H9 (cell line): ENCODE results near the gene STOM. TPM values are rescaled to one million over a fixed set of nuclear protein-coding genes. Genes with fewer than 3 reads are reported as not detected.

ENCODE experiments used
- DNase-seq: peaks from one replicate; pipeline ENCODE4 v3.0.0-alpha.2; 2017
- H2AFZ ChIP-seq: one replicate; pipeline ENCODE4 v1.6.1; 2013; ENCODE audit warnings: mild to moderate bottlenecking, low read length, control low read depth, moderate library complexity
- H2AK5ac ChIP-seq: 2 replicates; pipeline ENCODE4 v1.6.1; 2013; ENCODE audit warnings: low read length, control low read depth, mixed read lengths; ENCODE audit not compliant: insufficient read length
- H2BK120ac ChIP-seq: one replicate; pipeline ENCODE4 v1.6.1; 2013; ENCODE audit warnings: low read depth, mild to moderate bottlenecking, low read length, control low read depth, inconsistent platforms; ENCODE audit not compliant: poor library complexity, severe bottlenecking
- H2BK12ac ChIP-seq: 2 replicates; pipeline ENCODE4 v1.6.1; 2013; ENCODE audit warnings: low read length, control low read depth, mixed read lengths, low read depth; ENCODE audit not compliant: insufficient read length
- H2BK15ac ChIP-seq: 2 replicates; pipeline ENCODE4 v1.6.1; 2013; ENCODE audit warnings: low read depth, low read length, control low read depth
- H2BK20ac ChIP-seq: one replicate; pipeline ENCODE4 v1.6.1; 2013; ENCODE audit warnings: low read depth, mild to moderate bottlenecking, low read length, control low read depth, inconsistent platforms; ENCODE audit not compliant: poor library complexity, severe bottlenecking
- H2BK5ac ChIP-seq: 2 replicates; pipeline ENCODE4 v1.6.1; 2013; ENCODE audit warnings: low read length, control low read depth, mixed read lengths; ENCODE audit not compliant: insufficient read length
- H3K14ac ChIP-seq: 2 replicates; pipeline ENCODE4 v1.6.1; 2013; ENCODE audit warnings: low read length, control low read depth; ENCODE audit not compliant: insufficient read depth
- H3K18ac ChIP-seq: 2 replicates; pipeline ENCODE4 v1.6.1; 2013; ENCODE audit warnings: low read depth, mild to moderate bottlenecking, mixed read lengths, low read length, control low read depth; ENCODE audit not compliant: insufficient read length
- H3K23ac ChIP-seq: 2 replicates; pipeline ENCODE4 v1.6.1; 2013; ENCODE audit warnings: low read length, control low read depth, mixed read lengths, low read depth; ENCODE audit not compliant: insufficient read length
- H3K23me2 ChIP-seq: 2 replicates; pipeline ENCODE4 v1.6.1; 2013; ENCODE audit warnings: low read depth, mild to moderate bottlenecking, mixed read lengths, low read length, control low read depth; ENCODE audit not compliant: insufficient read length, poor library complexity, severe bottlenecking
- H3K27ac ChIP-seq: 2 replicates; pipeline ENCODE4 v1.5.1; 2013; ENCODE audit warnings: low read length, control low read depth, mixed read lengths, low read depth; ENCODE audit not compliant: insufficient read length
- H3K27me3 ChIP-seq: 2 replicates; pipeline ENCODE4 v1.6.1; 2013; ENCODE audit warnings: low read length, control low read depth, inconsistent platforms; ENCODE audit not compliant: insufficient read depth
- H3K4ac ChIP-seq: 2 replicates; pipeline ENCODE4 v1.6.1; 2013; ENCODE audit warnings: low read depth, mild to moderate bottlenecking, control low read depth, inconsistent platforms, low read length, moderate library complexity
- H3K4me1 ChIP-seq: 2 replicates; pipeline ENCODE4 v1.6.1; 2013; ENCODE audit warnings: low read length, control low read depth, inconsistent platforms; ENCODE audit not compliant: insufficient read depth
- H3K4me2 ChIP-seq: 2 replicates; pipeline ENCODE4 v1.6.1; 2013; ENCODE audit warnings: low read length, control low read depth, mixed read lengths; ENCODE audit not compliant: insufficient read length, insufficient read depth
- H3K56ac ChIP-seq: 2 replicates; pipeline ENCODE4 v1.6.1; 2013; ENCODE audit warnings: low read depth, mild to moderate bottlenecking, mixed read lengths, low read length, control low read depth; ENCODE audit not compliant: insufficient read length
- H3K79me1 ChIP-seq: 2 replicates; pipeline ENCODE4 v1.6.1; 2013; ENCODE audit warnings: low read depth, mild to moderate bottlenecking, moderate library complexity, low read length, control low read depth, inconsistent platforms; ENCODE audit not compliant: insufficient read depth, poor library complexity, severe bottlenecking
- H3K79me2 ChIP-seq: 2 replicates; pipeline ENCODE4 v1.6.1; 2013; ENCODE audit warnings: low read length, control low read depth, inconsistent platforms; ENCODE audit not compliant: insufficient read depth
- H3K9ac ChIP-seq: 2 replicates; pipeline ENCODE4 v1.6.1; 2013; ENCODE audit warnings: low read length, control low read depth, mixed read lengths; ENCODE audit not compliant: insufficient read length; ENCODE audit errors: extremely low read depth
- H3K9me3 ChIP-seq: one replicate; pipeline ENCODE4 v1.6.1; 2013; ENCODE audit warnings: low read depth, low read length, inconsistent platforms; ENCODE audit not compliant: control insufficient read depth
- H3T11ph ChIP-seq: one replicate; pipeline ENCODE4 v1.6.1; 2013; ENCODE audit warnings: mild to moderate bottlenecking, low read length, control low read depth, inconsistent platforms
- H4K20me1 ChIP-seq: one replicate; pipeline ENCODE4 v1.6.1; 2013; ENCODE audit not compliant: control insufficient read depth, insufficient read length, insufficient read depth
- H4K5ac ChIP-seq: 2 replicates; pipeline ENCODE4 v1.6.1; 2013; ENCODE audit warnings: low read depth, mild to moderate bottlenecking, mixed read lengths, low read length, control low read depth; ENCODE audit not compliant: insufficient read length
- H4K8ac ChIP-seq: replicated peaks from 2 replicates; pipeline ENCODE4 v1.6.1; 2013; ENCODE audit warnings: low read length, control low read depth, mixed read lengths, low read depth; ENCODE audit not compliant: insufficient read length
- H4K91ac ChIP-seq: 2 replicates; pipeline ENCODE4 v1.6.1; 2013; ENCODE audit warnings: low read depth, mild to moderate bottlenecking, moderate library complexity, mixed read lengths, low read length, control low read depth; ENCODE audit not compliant: insufficient read length
- H3K27ac Mint-ChIP-seq, 3 experiments: 2 replicates in 2 of 3; 3 replicates in 1 of 3; pipeline ENCODE4 v1.8.0; 2020 to 2021; ENCODE audit warnings: mixed read lengths in 3 of 3, mild to moderate bottlenecking in 1 of 3, moderate library complexity in 1 of 3
- H3K27me3 Mint-ChIP-seq: 2 replicates; pipeline ENCODE4 v1.8.0; 2021; ENCODE audit warnings: low read depth, mild to moderate bottlenecking, moderate library complexity, mixed read lengths
- H3K36me3 Mint-ChIP-seq, 3 experiments: 2 replicates in 2 of 3; 3 replicates in 1 of 3; pipeline ENCODE4 v1.8.0; 2020 to 2021; ENCODE audit warnings: low read depth in 3 of 3, mixed read lengths in 3 of 3; ENCODE audit not compliant: insufficient read depth in 1 of 3
- H3K4me1 Mint-ChIP-seq, 2 experiments: 2 replicates each; pipeline ENCODE4 v1.8.0; 2020; ENCODE audit warnings: mixed read lengths in 2 of 2
- H3K4me3 Mint-ChIP-seq, 2 experiments: 2 replicates in 1 of 2; 3 replicates in 1 of 2; pipeline ENCODE4 v1.8.0; 2020 to 2021; ENCODE audit warnings: mild to moderate bottlenecking in 2 of 2, mixed read lengths in 2 of 2, moderate library complexity in 1 of 2
- H3K9me3 Mint-ChIP-seq, 2 experiments: 2 replicates in 1 of 2; 3 replicates in 1 of 2; pipeline ENCODE4 v1.8.0; 2020; ENCODE audit warnings: mild to moderate bottlenecking in 2 of 2, mixed read lengths in 2 of 2, moderate library complexity in 1 of 2
- WGBS: extraction: QIAGEN DNeasy Blood & Tissue Kit; methylation state at CpG from one replicate; pipeline ENCODE4 v1.1.7; 2013; ENCODE audit warnings: missing lambda C conversion rate, low lambda C conversion rate, mixed read lengths; ENCODE audit not compliant: insufficient read length; ENCODE audit errors: extremely low coverage; 5-methylcytosine and 5-hydroxymethylcytosine counted together
- total RNA-seq: library from RNA; stranded (reverse); gene quantifications from 2 replicates; pipeline ENCODE4 v1.2.1, GENCODE V29; 2021
- TF ChIP-seq, protein P1 (sequence below): fragments of 200-600 bp; sonication (generic); conservative IDR thresholded peaks from 3 replicates; pipeline ENCODE4 v1.8.0; 2021; ENCODE audit warnings: antibody characterized with exemption, mild to moderate bottlenecking

Gene STOM
- total RNA-seq, 1 experiment from 2014 or later, result 15.3 TPM

DNA sequence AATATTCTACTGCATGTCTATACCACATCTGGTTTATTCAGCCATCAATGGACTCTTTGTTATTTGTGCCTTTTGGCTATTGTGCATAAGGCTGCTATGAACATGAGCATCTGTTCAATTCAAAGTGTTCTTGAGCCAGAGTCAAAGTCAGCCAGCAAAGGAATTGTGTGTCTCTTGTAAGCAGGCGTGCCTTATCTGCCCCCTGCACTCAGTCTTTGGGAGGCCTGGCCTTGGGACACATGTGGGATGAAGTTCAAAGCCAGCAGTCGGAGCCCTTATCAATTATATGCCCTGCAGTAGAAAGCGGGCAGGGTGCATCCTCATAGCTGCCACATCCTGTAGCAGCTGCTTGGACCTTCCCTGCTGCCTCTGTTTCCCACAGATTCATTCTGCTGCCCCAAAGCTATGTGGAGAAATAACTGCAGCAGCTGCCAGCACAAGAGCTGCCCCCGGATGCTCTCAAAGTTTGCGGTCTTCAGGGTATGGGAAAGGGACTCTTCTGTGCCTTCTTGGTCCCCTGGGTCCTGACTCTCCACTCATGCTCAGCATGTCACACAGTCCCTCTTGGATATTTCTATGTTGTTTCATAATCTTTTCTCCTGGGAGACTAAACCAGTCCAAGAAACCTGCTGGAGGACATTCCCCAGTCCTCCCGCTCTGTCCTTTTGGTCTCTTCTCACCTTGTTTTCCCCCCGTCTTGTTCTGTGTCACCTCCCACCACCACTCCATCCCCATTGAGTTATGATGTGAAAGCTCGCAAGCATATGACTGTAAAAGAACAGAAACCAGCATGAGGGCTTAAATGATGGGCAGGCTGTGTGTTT is 35.9 kb downstream of the STOM start:
- no peak overlapping the region for H3T11ph ChIP-seq
- H4K91ac ChIP-seq, result no peak overlapping the region
- no peak overlapping the region for H2AFZ ChIP-seq
- DNase-seq, result no peak
- WGBS, result no CpG with 5 or more reads among the region's 8 CpGs
- Mint-ChIP-seq H3K4me3 (no peak overlapping the region), H3K36me3 (peaks cover 0 to 5% (median 5%) of the 10 kb centered on the region in 3 experiments; a peak in 4 of 7 replicates), H3K4me1 (no peaks in the 10 kb centered on the region), H3K27ac (peak overlapping the region in 1 of 3 experiments; percentile 4; a peak in 3 of 7 replicates), H3K9me3 (no peaks in the 10 kb centered on the region), H3K27me3 (peaks cover 5% of the 10 kb centered on the region)
- no peaks in the 10 kb centered on the region for H3K9me3 ChIP-seq
- no peak overlapping the region for H2BK5ac ChIP-seq
- no peaks in the 10 kb centered on the region for H3K23me2 ChIP-seq
- H3K79me1 ChIP-seq, result no peaks in the 10 kb centered on the region
- H4K8ac ChIP-seq, result no peak overlapping the region
- H3K9ac ChIP-seq, result no peak overlapping the region
- no peak overlapping the region for H4K5ac ChIP-seq
- no peak overlapping the region for H2AK5ac ChIP-seq
- H3K4me1 ChIP-seq, result no peaks in the 10 kb centered on the region
- H2BK20ac ChIP-seq, result no peak overlapping the region
- H3K27me3 ChIP-seq, result no peaks in the 10 kb centered on the region
- no peak overlapping the region for H3K27ac ChIP-seq
- no peak overlapping the region for H2BK120ac ChIP-seq
- no peak overlapping the region for H3K4ac ChIP-seq
- no peaks in the 10 kb centered on the region for H4K20me1 ChIP-seq
- H3K79me2 ChIP-seq, result no peaks in the 10 kb centered on the region
- TF ChIP-seq, protein P1, sequence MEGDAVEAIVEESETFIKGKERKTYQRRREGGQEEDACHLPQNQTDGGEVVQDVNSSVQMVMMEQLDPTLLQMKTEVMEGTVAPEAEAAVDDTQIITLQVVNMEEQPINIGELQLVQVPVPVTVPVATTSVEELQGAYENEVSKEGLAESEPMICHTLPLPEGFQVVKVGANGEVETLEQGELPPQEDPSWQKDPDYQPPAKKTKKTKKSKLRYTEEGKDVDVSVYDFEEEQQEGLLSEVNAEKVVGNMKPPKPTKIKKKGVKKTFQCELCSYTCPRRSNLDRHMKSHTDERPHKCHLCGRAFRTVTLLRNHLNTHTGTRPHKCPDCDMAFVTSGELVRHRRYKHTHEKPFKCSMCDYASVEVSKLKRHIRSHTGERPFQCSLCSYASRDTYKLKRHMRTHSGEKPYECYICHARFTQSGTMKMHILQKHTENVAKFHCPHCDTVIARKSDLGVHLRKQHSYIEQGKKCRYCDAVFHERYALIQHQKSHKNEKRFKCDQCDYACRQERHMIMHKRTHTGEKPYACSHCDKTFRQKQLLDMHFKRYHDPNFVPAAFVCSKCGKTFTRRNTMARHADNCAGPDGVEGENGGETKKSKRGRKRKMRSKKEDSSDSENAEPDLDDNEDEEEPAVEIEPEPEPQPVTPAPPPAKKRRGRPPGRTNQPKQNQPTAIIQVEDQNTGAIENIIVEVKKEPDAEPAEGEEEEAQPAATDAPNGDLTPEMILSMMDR, result no peak
- H3K4me2 ChIP-seq, result no peak overlapping the region
- no peak overlapping the region for H2BK12ac ChIP-seq
- no peak overlapping the region for H2BK15ac ChIP-seq
- no peak overlapping the region for H3K18ac ChIP-seq
- no peak overlapping the region for H3K56ac ChIP-seq
- no peak overlapping the region for H3K23ac ChIP-seq
- no peak overlapping the region for H3K14ac ChIP-seq
